WTC11 (cell line): ENCODE results near the gene ZNF329. TPM values are rescaled to one million over a fixed set of nuclear protein-coding genes. Genes with fewer than 3 reads are reported as not detected.

Experiments used
- ATAC-seq: fragments of 200-7000 bp; cut with Tn5 transposase; 2 replicates; pipeline ENCODE4 v1.10.0; 2021; ENCODE audit warnings: mild to moderate bottlenecking, moderate library complexity
- CTCF ChIA-PET: fragments of 300-600 bp; sonication (Branson Sonifier 250); formaldehyde crosslinking; loops from one replicate; lab custom pipeline; 2021; ENCODE audit warnings: antibody characterized with exemption; lab: Charles Lee
- POLR2A ChIA-PET: fragments of 350-600 bp; sonication (Branson Sonifier 250); formaldehyde crosslinking; loops from one replicate; lab custom pipeline; 2021; ENCODE audit warnings: antibody characterized with exemption; lab: Charles Lee
- DNase-seq: peaks from one replicate; pipeline ENCODE4 v3.0.0; 2021; ENCODE audit warnings: low spot score
- H3K27ac Mint-ChIP-seq: 2 replicates; pipeline ENCODE4 v1.8.0; 2021; ENCODE audit warnings: mixed read lengths
- H3K27me3 Mint-ChIP-seq: 2 replicates; pipeline ENCODE4 v1.8.0; 2021; ENCODE audit warnings: low read depth, mild to moderate bottlenecking, moderate library complexity, mixed read lengths
- H3K36me3 Mint-ChIP-seq: 2 replicates; pipeline ENCODE4 v1.8.0; 2021; ENCODE audit warnings: mixed read lengths
- H3K4me1 Mint-ChIP-seq: 2 replicates; pipeline ENCODE4 v1.8.0; 2022; ENCODE audit warnings: mixed read lengths
- H3K4me3 Mint-ChIP-seq: 2 replicates; pipeline ENCODE4 v1.8.0; 2021; ENCODE audit warnings: mild to moderate bottlenecking, moderate library complexity, mixed read lengths
- H3K9me3 Mint-ChIP-seq: 2 replicates; pipeline ENCODE4 v1.8.0; 2021; ENCODE audit warnings: mixed read lengths
- IRF2 ChIP-seq: sonication (generic); formaldehyde crosslinking; IDR thresholded peaks from 2 replicates; pipeline ENCODE4 v1.8.0; 2022; ENCODE audit warnings: low read depth, missing genetic modification reagents, borderline replicate concordance
- KAT7 ChIP-seq: sonication (generic); formaldehyde crosslinking; IDR thresholded peaks from 2 replicates; pipeline ENCODE4 v1.8.1; 2023; ENCODE audit warnings: missing genetic modification reagents, mild to moderate bottlenecking, borderline replicate concordance
- MXD4 ChIP-seq: fragments of 250-450 bp; sonication (Bioruptor Pico); IDR thresholded peaks from 2 replicates; pipeline ENCODE4 v1.8.0; 2021; ENCODE audit warnings: mild to moderate bottlenecking, moderate library complexity, borderline replicate concordance
- NFE2L1 ChIP-seq: sonication (generic); formaldehyde crosslinking; IDR thresholded peaks from 2 replicates; pipeline ENCODE4 v1.8.1; 2023; ENCODE audit warnings: missing genetic modification reagents
- NR1H2 ChIP-seq: sonication (generic); formaldehyde crosslinking; IDR thresholded peaks from 2 replicates; pipeline ENCODE4 v1.9.0; 2021; ENCODE audit warnings: mild to moderate bottlenecking, moderate library complexity, missing genetic modification reagents
- NR2C2 ChIP-seq: sonication (generic); formaldehyde crosslinking; IDR thresholded peaks from 2 replicates; pipeline ENCODE4 v1.8.0; 2022; ENCODE audit warnings: mild to moderate bottlenecking, missing genetic modification reagents
- NR3C1 ChIP-seq: sonication (generic); formaldehyde crosslinking; conservative IDR thresholded peaks from 2 replicates; pipeline ENCODE4 v1.8.1; 2023; ENCODE audit warnings: low read depth, mild to moderate bottlenecking, missing genetic modification reagents
- OVOL2 ChIP-seq: fragments of 250-450 bp; sonication (Bioruptor Pico); IDR thresholded peaks from 2 replicates; pipeline ENCODE4 v1.9.0; 2021; ENCODE audit warnings: mild to moderate bottlenecking, borderline replicate concordance
- RORB ChIP-seq: fragments of 250-450 bp; sonication (Bioruptor Pico); IDR thresholded peaks from 2 replicates; pipeline ENCODE4 v1.9.0; 2021; ENCODE audit warnings: mild to moderate bottlenecking
- ZNF317 ChIP-seq: sonication (generic); formaldehyde crosslinking; IDR thresholded peaks from 2 replicates; pipeline ENCODE4 v1.8.1; 2023; ENCODE audit warnings: low read depth, mild to moderate bottlenecking, moderate library complexity, missing genetic modification reagents, borderline replicate concordance
- ZNF423 ChIP-seq: fragments of 250-450 bp; sonication (Bioruptor Pico); IDR thresholded peaks from 2 replicates; pipeline ENCODE4 v2.1.2; 2022; ENCODE audit warnings: mild to moderate bottlenecking, moderate library complexity
- total RNA-seq: library from RNA; stranded (reverse); gene quantifications from 3 replicates; pipeline ENCODE4 v1.2.3, GENCODE V29; 2021
- TF ChIP-seq, protein P1 (sequence below): sonication (generic); formaldehyde crosslinking; IDR thresholded peaks from 2 replicates; pipeline ENCODE4 v1.8.1; 2022; ENCODE audit warnings: low read depth, missing genetic modification reagents, borderline replicate concordance
- TF ChIP-seq, protein P2 (sequence below): fragments of 250-450 bp; sonication (Bioruptor Pico); IDR thresholded peaks from 2 replicates; pipeline ENCODE4 v1.9.0; 2021; ENCODE audit warnings: mild to moderate bottlenecking, borderline replicate concordance
- TF ChIP-seq, protein P3 (sequence below): sonication (generic); formaldehyde crosslinking; IDR thresholded peaks from 2 replicates; pipeline ENCODE4 v1.8.0; 2022; ENCODE audit warnings: mild to moderate bottlenecking, missing genetic modification reagents
- TF ChIP-seq, protein P4 (sequence below): sonication (generic); formaldehyde crosslinking; IDR thresholded peaks from 2 replicates; pipeline ENCODE4 v1.8.1; 2022; ENCODE audit warnings: mild to moderate bottlenecking, missing genetic modification reagents, moderate library complexity, borderline replicate concordance
- TF ChIP-seq, protein P5 (sequence below): sonication (generic); formaldehyde crosslinking; conservative IDR thresholded peaks from 2 replicates; pipeline ENCODE4 v1.8.1; 2022; ENCODE audit warnings: mild to moderate bottlenecking, missing genetic modification reagents

ZNF329 gene
- total RNA-seq, 1 experiment from 2014 or later: 16.3 TPM

DNA sequence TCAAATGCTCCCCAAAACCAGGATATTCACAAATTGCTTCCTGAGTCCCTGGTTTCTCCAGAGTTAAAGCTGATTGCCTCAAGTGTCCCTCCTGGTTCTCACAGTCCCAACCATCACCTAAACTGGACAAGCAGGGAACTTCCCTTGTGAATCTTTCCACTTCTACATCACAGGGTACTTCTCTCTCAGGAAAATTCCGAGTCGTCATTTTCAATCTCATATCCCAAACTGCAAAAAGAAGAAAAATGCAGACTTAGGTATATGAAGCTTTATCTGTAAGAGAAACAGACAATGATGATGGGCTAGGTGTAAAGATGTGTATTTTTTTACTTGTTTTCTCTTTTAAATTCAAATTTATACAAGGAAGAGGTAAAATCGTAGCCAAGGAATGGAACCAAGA lies 21.3 kb downstream of the ZNF329 start (continued):
- TF ChIP-seq, protein P1, sequence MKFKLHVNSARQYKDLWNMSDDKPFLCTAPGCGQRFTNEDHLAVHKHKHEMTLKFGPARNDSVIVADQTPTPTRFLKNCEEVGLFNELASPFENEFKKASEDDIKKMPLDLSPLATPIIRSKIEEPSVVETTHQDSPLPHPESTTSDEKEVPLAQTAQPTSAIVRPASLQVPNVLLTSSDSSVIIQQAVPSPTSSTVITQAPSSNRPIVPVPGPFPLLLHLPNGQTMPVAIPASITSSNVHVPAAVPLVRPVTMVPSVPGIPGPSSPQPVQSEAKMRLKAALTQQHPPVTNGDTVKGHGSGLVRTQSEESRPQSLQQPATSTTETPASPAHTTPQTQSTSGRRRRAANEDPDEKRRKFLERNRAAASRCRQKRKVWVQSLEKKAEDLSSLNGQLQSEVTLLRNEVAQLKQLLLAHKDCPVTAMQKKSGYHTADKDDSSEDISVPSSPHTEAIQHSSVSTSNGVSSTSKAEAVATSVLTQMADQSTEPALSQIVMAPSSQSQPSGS: no peak
- TF ChIP-seq IRF2 (no peak), OVOL2 (CRISPR knock-in tag) (no peak)
- TF ChIP-seq, protein P2, sequence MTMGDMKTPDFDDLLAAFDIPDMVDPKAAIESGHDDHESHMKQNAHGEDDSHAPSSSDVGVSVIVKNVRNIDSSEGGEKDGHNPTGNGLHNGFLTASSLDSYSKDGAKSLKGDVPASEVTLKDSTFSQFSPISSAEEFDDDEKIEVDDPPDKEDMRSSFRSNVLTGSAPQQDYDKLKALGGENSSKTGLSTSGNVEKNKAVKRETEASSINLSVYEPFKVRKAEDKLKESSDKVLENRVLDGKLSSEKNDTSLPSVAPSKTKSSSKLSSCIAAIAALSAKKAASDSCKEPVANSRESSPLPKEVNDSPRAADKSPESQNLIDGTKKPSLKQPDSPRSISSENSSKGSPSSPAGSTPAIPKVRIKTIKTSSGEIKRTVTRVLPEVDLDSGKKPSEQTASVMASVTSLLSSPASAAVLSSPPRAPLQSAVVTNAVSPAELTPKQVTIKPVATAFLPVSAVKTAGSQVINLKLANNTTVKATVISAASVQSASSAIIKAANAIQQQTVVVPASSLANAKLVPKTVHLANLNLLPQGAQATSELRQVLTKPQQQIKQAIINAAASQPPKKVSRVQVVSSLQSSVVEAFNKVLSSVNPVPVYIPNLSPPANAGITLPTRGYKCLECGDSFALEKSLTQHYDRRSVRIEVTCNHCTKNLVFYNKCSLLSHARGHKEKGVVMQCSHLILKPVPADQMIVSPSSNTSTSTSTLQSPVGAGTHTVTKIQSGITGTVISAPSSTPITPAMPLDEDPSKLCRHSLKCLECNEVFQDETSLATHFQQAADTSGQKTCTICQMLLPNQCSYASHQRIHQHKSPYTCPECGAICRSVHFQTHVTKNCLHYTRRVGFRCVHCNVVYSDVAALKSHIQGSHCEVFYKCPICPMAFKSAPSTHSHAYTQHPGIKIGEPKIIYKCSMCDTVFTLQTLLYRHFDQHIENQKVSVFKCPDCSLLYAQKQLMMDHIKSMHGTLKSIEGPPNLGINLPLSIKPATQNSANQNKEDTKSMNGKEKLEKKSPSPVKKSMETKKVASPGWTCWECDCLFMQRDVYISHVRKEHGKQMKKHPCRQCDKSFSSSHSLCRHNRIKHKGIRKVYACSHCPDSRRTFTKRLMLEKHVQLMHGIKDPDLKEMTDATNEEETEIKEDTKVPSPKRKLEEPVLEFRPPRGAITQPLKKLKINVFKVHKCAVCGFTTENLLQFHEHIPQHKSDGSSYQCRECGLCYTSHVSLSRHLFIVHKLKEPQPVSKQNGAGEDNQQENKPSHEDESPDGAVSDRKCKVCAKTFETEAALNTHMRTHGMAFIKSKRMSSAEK: no peak

DNA sequence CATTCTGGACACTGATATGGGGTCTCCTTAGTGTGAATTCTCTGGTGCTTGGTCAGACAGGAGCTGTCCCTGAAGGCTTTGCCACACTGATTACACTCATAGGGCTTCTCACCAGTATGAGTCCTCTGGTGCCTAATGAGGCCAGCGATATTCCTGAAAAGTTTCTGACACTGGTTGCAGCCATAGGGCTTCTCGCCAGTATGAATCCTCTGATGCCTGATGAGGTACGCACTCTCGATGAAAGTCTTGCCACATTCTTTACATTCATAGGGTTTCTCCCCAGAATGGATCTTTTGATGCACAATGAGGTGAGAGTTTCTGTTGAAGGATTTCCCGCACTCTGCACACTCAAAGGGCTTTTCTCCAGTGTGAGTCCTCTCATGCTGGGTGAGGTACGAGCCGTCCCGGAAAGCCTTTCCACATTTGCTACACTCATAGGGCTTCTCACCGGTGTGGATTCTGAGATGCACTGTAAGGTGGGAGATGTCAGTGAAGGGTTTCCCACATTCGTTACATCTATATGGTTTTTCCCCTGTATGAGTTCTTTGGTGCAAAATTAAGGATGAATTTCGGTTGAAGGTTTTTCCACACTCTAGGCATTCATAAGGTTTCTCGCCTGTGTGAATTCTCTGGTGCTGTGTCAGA lies 22.4 kb downstream of the ZNF329 start:
- no peak overlapping the region for H3K27ac Mint-ChIP-seq
- ATAC-seq (no peak), DNase-seq (no peak)
- H3K36me3 Mint-ChIP-seq: peaks cover 94% of the 10 kb centered on the region
- ChIA-PET CTCF (no interaction called here), POLR2A (no interaction called here)
- H3K9me3 Mint-ChIP-seq: peaks cover 84% of the 10 kb centered on the region
- no peak overlapping the region for H3K4me3 Mint-ChIP-seq
- no peak for TF ChIP-seq OVOL2 (CRISPR knock-in tag)
- no peak for TF ChIP-seq ZNF423 (CRISPR knock-in tag)
- TF ChIP-seq, protein P3, sequence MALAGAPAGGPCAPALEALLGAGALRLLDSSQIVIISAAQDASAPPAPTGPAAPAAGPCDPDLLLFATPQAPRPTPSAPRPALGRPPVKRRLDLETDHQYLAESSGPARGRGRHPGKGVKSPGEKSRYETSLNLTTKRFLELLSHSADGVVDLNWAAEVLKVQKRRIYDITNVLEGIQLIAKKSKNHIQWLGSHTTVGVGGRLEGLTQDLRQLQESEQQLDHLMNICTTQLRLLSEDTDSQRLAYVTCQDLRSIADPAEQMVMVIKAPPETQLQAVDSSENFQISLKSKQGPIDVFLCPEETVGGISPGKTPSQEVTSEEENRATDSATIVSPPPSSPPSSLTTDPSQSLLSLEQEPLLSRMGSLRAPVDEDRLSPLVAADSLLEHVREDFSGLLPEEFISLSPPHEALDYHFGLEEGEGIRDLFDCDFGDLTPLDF (CRISPR knock-in tag): no peak
- TF ChIP-seq NFE2L1 (CRISPR knock-in tag): no peak
- no peak for TF ChIP-seq NR1H2 (CRISPR knock-in tag)
- no peak for TF ChIP-seq NR2C2 (CRISPR knock-in tag)
- no peak for TF ChIP-seq IRF2
- TF ChIP-seq ZNF317: no peak
- TF ChIP-seq MXD4 (CRISPR knock-in tag): no peak
- TF ChIP-seq, protein P4, sequence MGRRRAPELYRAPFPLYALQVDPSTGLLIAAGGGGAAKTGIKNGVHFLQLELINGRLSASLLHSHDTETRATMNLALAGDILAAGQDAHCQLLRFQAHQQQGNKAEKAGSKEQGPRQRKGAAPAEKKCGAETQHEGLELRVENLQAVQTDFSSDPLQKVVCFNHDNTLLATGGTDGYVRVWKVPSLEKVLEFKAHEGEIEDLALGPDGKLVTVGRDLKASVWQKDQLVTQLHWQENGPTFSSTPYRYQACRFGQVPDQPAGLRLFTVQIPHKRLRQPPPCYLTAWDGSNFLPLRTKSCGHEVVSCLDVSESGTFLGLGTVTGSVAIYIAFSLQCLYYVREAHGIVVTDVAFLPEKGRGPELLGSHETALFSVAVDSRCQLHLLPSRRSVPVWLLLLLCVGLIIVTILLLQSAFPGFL (CRISPR knock-in tag): no peak
- no peak for TF ChIP-seq KAT7 (CRISPR knock-in tag)
- TF ChIP-seq NR3C1 (CRISPR knock-in tag): no peak
- no peak for TF ChIP-seq RORB (CRISPR knock-in tag)
- TF ChIP-seq, protein P5, sequence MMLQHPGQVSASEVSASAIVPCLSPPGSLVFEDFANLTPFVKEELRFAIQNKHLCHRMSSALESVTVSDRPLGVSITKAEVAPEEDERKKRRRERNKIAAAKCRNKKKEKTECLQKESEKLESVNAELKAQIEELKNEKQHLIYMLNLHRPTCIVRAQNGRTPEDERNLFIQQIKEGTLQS (CRISPR knock-in tag): no peak
- H3K27me3 Mint-ChIP-seq: peaks cover 23% of the 10 kb centered on the region
- H3K4me1 Mint-ChIP-seq: no peaks in the 10 kb centered on the region
